NCI-H526 (cell line): Measurements from ENCODE around the gene GORAB.

Experiments
- DNase-seq, 2 experiments: peaks; one replicate each; lab custom pipeline; 2025; lab: John Stamatoyannopoulos, UW

The GORAB gene, protein sequence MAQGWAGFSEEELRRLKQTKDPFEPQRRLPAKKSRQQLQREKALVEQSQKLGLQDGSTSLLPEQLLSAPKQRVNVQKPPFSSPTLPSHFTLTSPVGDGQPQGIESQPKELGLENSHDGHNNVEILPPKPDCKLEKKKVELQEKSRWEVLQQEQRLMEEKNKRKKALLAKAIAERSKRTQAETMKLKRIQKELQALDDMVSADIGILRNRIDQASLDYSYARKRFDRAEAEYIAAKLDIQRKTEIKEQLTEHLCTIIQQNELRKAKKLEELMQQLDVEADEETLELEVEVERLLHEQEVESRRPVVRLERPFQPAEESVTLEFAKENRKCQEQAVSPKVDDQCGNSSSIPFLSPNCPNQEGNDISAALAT

GRCh38 chr1:170531758-170532657 lies at the start of gene GORAB:
GORAB (plus strand) TSS chr1:170532166; CDS start chr1:170532224, 58 bp downstream.
- peak; percentile 97 to 98 for DNase-seq

- DNase-seq, result no peak
Measured at GRCh38 chr1:170483051-170483450, 48.9 kb upstream of the GORAB start.

DNA sequence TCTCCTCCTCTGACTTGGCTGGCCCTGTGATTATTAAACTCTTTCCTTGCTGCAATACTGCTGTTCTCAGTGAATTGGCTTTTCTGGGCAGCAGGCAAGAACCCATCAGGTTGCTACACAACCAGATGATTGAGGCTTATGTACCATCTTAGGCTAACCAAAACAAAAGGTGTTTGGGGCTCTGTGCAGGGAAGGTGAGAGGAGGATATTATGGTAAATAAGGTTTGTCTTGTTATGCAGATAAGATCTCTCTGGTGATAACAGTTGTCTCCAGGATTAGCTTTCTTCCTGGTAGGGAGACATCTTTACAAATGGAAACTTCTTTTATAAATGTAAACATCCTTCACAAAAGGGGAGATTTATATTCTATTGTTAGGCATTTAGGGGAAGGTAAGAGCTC lies 44.5 kb upstream of the GORAB start:
- no peak for DNase-seq

- no peak for DNase-seq
Measured at GRCh38 chr1:170491291-170491690, 40.7 kb upstream of the GORAB start.

DNA sequence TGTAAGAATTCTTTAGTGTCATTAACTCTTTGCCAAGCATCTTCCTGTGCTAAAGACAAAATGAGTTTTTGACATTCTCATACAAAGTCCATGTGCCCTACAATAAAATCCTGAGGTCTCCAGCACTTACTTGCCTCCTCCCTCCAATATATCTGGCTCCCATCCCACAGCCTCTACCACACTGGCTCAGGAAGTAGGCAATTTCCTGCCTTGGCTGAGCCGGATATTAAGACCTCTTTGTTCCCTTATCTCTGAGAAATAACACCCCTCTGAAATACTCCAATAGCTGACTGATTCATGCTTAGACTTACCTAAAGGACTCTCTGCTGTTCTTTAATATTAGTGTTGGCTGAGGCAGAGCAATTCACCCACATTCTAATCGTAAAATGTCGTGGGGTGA lies 37.6 kb upstream of the GORAB start:
- no peak for DNase-seq

- DNase-seq, result no peak
Measured at GRCh38 chr1:170495006-170495405, 37.0 kb upstream of the GORAB start.

- no peak for DNase-seq
Measured at GRCh38 chr1:170498876-170499275, 33.1 kb upstream of the GORAB start.

GRCh38 chr1:170503665-170504064 lies 28.3 kb upstream of the GORAB start:
- no peak for DNase-seq

DNA sequence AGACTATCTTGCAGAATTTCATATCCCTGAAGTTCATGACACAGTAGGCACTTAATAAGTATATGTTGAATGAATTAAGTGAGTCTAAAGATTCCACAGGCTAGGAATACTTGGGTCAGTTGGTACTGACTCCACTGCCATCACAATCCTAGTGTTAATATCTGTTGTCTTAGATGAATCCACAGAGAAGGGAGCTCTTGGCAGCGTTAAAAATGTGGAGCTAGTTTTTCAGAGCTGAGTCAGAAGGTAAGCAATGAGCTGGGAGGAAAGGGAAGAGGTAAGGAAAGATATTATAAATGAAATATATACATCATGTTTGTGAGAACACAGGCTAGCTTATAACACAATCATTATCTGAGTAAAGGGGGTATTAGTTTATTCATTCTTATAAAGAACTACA lies 21.8 kb upstream of the GORAB start:
- no peak for DNase-seq

- no peak for DNase-seq
Measured at GRCh38 chr1:170511038-170511437, 20.9 kb upstream of the GORAB start.

- DNase-seq, result no peak
Measured at GRCh38 chr1:170513138-170513537, 18.8 kb upstream of the GORAB start.

- DNase-seq, result no peak
Measured at GRCh38 chr1:170518185-170518834, 13.7 kb upstream of the GORAB start.

- no peak for DNase-seq
Measured at GRCh38 chr1:170518965-170519364, 13.0 kb upstream of the GORAB start.

DNA sequence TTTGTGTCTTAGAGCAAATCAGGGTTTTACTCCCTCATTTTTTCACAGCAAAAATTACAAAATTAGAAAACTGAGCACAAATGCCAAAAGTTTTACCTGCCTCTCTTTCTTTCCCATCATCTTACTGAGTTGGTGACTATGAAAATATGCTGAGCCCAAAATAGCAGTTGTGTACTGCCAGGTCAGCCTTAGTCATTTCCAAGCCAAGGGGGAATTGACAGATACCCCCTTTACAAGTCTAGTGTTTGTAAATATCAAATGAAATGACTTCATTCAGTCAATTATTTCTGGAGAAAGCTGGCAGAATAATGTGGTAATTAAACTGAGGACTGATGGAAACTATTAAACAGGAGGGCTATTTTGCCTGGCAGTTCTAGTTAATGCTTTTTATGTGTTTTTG lies 11.4 kb upstream of the GORAB start:
- DNase-seq, result no peak

- no peak for DNase-seq
Measured at GRCh38 chr1:170521818-170522217, 10.1 kb upstream of the GORAB start.

- DNase-seq, result peak in 1 of 2 experiments; percentile 12
Measured at GRCh38 chr1:170530972-170531757, 801 bp upstream of the GORAB start.

- no peak for DNase-seq
Measured at GRCh38 chr1:170533298-170533697, 1.3 kb downstream of the GORAB start.

DNA sequence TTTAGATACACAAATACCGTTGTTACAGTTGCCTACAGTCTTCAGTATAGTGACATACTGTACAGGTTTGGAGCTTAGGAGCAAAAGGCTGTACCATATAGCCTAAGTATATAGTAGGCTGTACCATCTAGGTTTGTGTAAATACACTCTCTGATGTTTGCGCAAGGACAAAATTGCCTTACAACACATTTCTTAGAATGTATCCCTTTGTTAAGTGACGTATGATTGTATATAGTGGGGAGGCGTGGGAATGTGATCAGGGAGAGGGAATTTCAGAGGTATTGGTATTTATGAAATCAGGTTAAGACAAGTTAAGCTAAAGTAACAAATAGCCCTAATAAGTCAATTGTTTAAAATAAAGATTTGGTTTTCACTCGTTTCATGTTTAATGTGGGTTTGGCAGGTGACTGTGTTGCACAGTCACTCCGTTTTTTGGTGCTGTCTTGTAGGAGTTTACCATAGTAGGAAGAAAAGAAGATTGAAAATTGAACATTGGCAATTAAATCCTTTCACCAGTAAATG lies 2.7 kb downstream of the GORAB start:
- DNase-seq, result no peak

GRCh38 chr1:170535418-170535817 lies 3.5 kb downstream of the GORAB start:
- no peak for DNase-seq

DNA sequence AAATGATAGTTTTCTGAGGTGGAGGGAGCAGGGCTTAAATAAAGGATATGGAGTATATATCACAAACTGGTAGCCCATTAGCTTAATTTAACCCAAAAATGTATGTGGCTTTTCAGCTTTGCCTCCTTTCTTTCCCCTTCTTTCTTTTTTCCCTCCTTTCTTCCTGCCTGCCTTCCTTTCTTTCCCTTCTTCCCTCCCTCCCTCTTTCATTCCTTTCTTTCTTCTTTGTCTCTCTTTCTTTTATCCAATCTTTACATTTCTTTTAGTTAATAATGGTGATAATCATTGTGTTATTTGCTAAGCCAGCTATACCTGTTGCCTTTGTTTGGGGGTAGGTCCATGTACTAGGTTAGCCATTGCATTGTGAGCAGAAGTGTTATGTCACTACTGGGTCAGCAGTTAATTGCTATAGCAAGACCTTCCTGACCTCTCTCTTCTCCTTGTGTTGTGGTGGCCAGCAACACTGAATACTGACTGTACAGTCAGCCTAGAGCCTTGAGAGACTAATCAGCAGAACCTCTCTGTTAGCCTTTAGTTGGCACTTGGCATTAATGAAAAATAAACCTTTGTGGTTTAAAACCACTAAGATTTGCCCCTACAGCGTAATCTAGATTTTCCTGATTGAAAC lies 5.1 kb downstream of the GORAB start:
- DNase-seq, result no peak
